WTC11 (cell line): ENCODE results near the gene SRSF4.

Experiments
- KAT7 ChIP-seq: sonication (generic); formaldehyde crosslinking; IDR thresholded peaks from 2 replicates; pipeline ENCODE4 v1.8.1; 2023; ENCODE audit warnings: missing genetic modification reagents, mild to moderate bottlenecking, borderline replicate concordance
- TP53 ChIP-seq: sonication (generic); formaldehyde crosslinking; IDR thresholded peaks from 2 replicates; pipeline ENCODE4 v1.8.1; 2023; ENCODE audit warnings: mild to moderate bottlenecking, missing genetic modification reagents
- ZNF232 ChIP-seq: sonication (generic); formaldehyde crosslinking; IDR thresholded peaks from 2 replicates; pipeline ENCODE4 v1.8.0; 2022; ENCODE audit warnings: mild to moderate bottlenecking, missing genetic modification reagents
- TF ChIP-seq, protein P1 (sequence below): fragments of 200-600 bp; IDR thresholded peaks from 2 replicates; pipeline ENCODE4 v1.8.0; 2022; ENCODE audit warnings: antibody characterized with exemption
- TF ChIP-seq, protein P2 (sequence below): sonication (generic); formaldehyde crosslinking; conservative IDR thresholded peaks from 2 replicates; pipeline ENCODE4 v1.8.1; 2023; ENCODE audit warnings: mild to moderate bottlenecking, low read depth, missing genetic modification reagents, moderate library complexity
- TF ChIP-seq, protein P3 (sequence below): sonication (generic); formaldehyde crosslinking; IDR thresholded peaks from 2 replicates; pipeline ENCODE4 v1.8.1; 2022; ENCODE audit warnings: mild to moderate bottlenecking, moderate library complexity, missing genetic modification reagents

DNA sequence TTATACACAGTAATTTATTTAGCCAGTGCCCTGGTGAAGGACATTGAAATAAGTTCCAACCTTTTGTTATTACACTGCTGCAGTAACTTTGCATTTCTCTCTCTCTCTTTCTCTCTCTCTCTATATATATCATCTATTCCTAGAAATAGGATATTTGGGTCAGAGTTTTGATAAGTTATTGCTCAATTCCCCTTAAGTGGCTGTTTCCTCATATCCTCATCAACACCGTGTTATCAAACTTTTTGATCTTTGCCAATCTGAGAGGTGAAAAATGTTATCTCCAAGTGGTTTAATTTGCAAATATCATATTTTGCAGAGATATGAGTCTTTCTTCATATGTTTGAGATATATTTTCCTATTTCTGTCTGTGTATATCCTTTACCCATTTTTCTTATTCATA is 1.6 kb upstream of the SRSF4 start:
- no peak for TF ChIP-seq KAT7
- TF ChIP-seq ZNF232 (CRISPR knock-in tag) = no peak
- TF ChIP-seq, protein P1, sequence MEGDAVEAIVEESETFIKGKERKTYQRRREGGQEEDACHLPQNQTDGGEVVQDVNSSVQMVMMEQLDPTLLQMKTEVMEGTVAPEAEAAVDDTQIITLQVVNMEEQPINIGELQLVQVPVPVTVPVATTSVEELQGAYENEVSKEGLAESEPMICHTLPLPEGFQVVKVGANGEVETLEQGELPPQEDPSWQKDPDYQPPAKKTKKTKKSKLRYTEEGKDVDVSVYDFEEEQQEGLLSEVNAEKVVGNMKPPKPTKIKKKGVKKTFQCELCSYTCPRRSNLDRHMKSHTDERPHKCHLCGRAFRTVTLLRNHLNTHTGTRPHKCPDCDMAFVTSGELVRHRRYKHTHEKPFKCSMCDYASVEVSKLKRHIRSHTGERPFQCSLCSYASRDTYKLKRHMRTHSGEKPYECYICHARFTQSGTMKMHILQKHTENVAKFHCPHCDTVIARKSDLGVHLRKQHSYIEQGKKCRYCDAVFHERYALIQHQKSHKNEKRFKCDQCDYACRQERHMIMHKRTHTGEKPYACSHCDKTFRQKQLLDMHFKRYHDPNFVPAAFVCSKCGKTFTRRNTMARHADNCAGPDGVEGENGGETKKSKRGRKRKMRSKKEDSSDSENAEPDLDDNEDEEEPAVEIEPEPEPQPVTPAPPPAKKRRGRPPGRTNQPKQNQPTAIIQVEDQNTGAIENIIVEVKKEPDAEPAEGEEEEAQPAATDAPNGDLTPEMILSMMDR = no peak
- TF ChIP-seq, protein P2, sequence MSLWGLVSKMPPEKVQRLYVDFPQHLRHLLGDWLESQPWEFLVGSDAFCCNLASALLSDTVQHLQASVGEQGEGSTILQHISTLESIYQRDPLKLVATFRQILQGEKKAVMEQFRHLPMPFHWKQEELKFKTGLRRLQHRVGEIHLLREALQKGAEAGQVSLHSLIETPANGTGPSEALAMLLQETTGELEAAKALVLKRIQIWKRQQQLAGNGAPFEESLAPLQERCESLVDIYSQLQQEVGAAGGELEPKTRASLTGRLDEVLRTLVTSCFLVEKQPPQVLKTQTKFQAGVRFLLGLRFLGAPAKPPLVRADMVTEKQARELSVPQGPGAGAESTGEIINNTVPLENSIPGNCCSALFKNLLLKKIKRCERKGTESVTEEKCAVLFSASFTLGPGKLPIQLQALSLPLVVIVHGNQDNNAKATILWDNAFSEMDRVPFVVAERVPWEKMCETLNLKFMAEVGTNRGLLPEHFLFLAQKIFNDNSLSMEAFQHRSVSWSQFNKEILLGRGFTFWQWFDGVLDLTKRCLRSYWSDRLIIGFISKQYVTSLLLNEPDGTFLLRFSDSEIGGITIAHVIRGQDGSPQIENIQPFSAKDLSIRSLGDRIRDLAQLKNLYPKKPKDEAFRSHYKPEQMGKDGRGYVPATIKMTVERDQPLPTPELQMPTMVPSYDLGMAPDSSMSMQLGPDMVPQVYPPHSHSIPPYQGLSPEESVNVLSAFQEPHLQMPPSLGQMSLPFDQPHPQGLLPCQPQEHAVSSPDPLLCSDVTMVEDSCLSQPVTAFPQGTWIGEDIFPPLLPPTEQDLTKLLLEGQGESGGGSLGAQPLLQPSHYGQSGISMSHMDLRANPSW (CRISPR knock-in tag) = no peak
- TF ChIP-seq, protein P3, sequence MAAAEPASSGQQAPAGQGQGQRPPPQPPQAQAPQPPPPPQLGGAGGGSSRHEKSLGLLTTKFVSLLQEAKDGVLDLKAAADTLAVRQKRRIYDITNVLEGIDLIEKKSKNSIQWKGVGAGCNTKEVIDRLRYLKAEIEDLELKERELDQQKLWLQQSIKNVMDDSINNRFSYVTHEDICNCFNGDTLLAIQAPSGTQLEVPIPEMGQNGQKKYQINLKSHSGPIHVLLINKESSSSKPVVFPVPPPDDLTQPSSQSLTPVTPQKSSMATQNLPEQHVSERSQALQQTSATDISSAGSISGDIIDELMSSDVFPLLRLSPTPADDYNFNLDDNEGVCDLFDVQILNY = no peak
- no peak for TF ChIP-seq TP53
